Endothelial cell of umbilical vein (primary cell): Measurements from ENCODE around the gene ZC3H12C. TPM values are rescaled to one million over a fixed set of nuclear protein-coding genes. Genes with fewer than 3 reads are reported as not detected.

Experiments used
- BruUV-seq: library from RNA; stranded (reverse); fragments of 400-500 nt; replicated peaks from 2 replicates; lab custom pipeline; 2021; lab: Mats Ljungman, UMichigan
- CTCF ChIA-PET: fragments of 300-600, 350-600 bp; sonication (Branson Sonifier 250); formaldehyde crosslinking; loops from one replicate; lab custom pipeline; 2021; ENCODE audit warnings: antibody characterized with exemption, inconsistent platforms; lab: Charles Lee
- POLR2A ChIA-PET: fragments of 300-600, 350-600 bp; sonication (Branson Sonifier 250); formaldehyde crosslinking; loops from one replicate; lab custom pipeline; 2021; ENCODE audit warnings: antibody characterized with exemption, inconsistent platforms; lab: Charles Lee
- DNase-seq: peaks from one replicate; pipeline ENCODE4 v3.0.0-alpha.2; 2011; ENCODE audit warnings: low read depth, low spot score
- FAIRE-seq: peaks from 2 replicates; lab custom pipeline; 2011; peaks lifted over from hg19 to GRCh38; lab: Jason Lieb, UNC
- H2AFZ ChIP-seq: 2 replicates; pipeline ENCODE4 v1.6.0; 2012; ENCODE audit warnings: low read depth, low read length, control low read depth, inconsistent platforms
- H3K27ac ChIP-seq: 2 replicates; pipeline ENCODE4 v1.5.1; 2011; ENCODE audit warnings: low read depth, mild to moderate bottlenecking, control low read depth, low read length, moderate library complexity; ENCODE audit not compliant: insufficient read depth
- H3K27me3 ChIP-seq, 2 experiments: 2 replicates each; pipeline versions ENCODE4 v1.6.0 to v1.6.1; 2011; ENCODE audit warnings: low read length in 2 of 2, mixed read lengths in 1 of 2; ENCODE audit not compliant: control insufficient read depth in 2 of 2, insufficient read depth in 2 of 2
- H3K36me3 ChIP-seq, 2 experiments: 2 replicates in 1 of 2; 3 replicates in 1 of 2; pipeline ENCODE4 v1.5.1; 2011; ENCODE audit warnings: low read length in 2 of 2, mild to moderate bottlenecking in 1 of 2, moderate library complexity in 1 of 2; ENCODE audit not compliant: control insufficient read depth in 2 of 2, insufficient read depth in 2 of 2; ENCODE audit errors: extremely low read depth in 1 of 2
- H3K4me1 ChIP-seq: 3 replicates; pipeline ENCODE4 v1.5.1; 2011; ENCODE audit warnings: mild to moderate bottlenecking, low read length; ENCODE audit not compliant: control insufficient read depth, insufficient read depth; ENCODE audit errors: extremely low read depth
- H3K4me2 ChIP-seq: 2 replicates; pipeline ENCODE4 v1.6.1; 2011; ENCODE audit warnings: low read length, control low read depth, mixed read lengths; ENCODE audit not compliant: insufficient read depth
- H3K4me3 ChIP-seq, 3 experiments: fragments of 200-600 bp in 1 of 3; sonication (generic), shearing (Covaris generic) in 1 of 3; replicated peaks in 1 of 3; 2 replicates each; pipeline ENCODE4 v1.5.1; 2011 to 2016; ENCODE audit warnings: control low read depth in 3 of 3, low read length in 3 of 3, mild to moderate bottlenecking in 2 of 3, inconsistent platforms in 1 of 3, low read depth in 1 of 3, moderate library complexity in 1 of 3; ENCODE audit not compliant: insufficient read depth in 1 of 3
- H3K79me2 ChIP-seq: 2 replicates; pipeline ENCODE4 v1.6.0; 2012; ENCODE audit warnings: low read length, inconsistent platforms; ENCODE audit not compliant: control insufficient read depth, insufficient read depth
- H3K9ac ChIP-seq: replicated peaks from 2 replicates; pipeline ENCODE3; 2011; ENCODE audit warnings: low read length, control low read depth; ENCODE audit not compliant: insufficient read depth; ENCODE audit errors: extremely low read depth
- H3K9me1 ChIP-seq: replicated peaks from 3 replicates; pipeline ENCODE4 v1.6.0; 2011; ENCODE audit warnings: mild to moderate bottlenecking, low read length; ENCODE audit not compliant: control insufficient read depth, insufficient read depth; ENCODE audit errors: extremely low read depth
- H3K9me3 ChIP-seq: replicated peaks from 2 replicates; pipeline ENCODE4 v1.5.1; 2012; ENCODE audit warnings: low read length, inconsistent platforms; ENCODE audit not compliant: control insufficient read depth, insufficient read depth
- H4K20me1 ChIP-seq: replicated peaks from 2 replicates; pipeline ENCODE3; 2011; ENCODE audit warnings: mild to moderate bottlenecking, low read length; ENCODE audit not compliant: control insufficient read depth, insufficient read depth; ENCODE audit errors: extremely low read depth
- EZH2 ChIP-seq: IDR thresholded peaks from 2 replicates; pipeline ENCODE4 v1.6.1; 2012; ENCODE audit warnings: borderline replicate concordance, low read depth, mild to moderate bottlenecking, moderate library complexity, low read length, inconsistent platforms; ENCODE audit not compliant: severe bottlenecking
- FOS ChIP-seq: IDR thresholded peaks from 2 replicates; pipeline ENCODE4 v1.6.1; 2011; ENCODE audit warnings: mild to moderate bottlenecking, low read length, moderate library complexity, borderline replicate concordance; ENCODE audit not compliant: insufficient read depth
- GATA2 ChIP-seq: IDR thresholded peaks from 2 replicates; pipeline ENCODE4 v1.7.0; 2011; ENCODE audit warnings: low read depth, mild to moderate bottlenecking, moderate library complexity, mixed read lengths, low read length; ENCODE audit not compliant: insufficient read length, insufficient read depth
- JUN ChIP-seq: IDR thresholded peaks from 2 replicates; pipeline ENCODE4 v1.6.1; 2011; ENCODE audit warnings: borderline replicate concordance, low read depth; ENCODE audit not compliant: insufficient read length, insufficient read depth
- MYC ChIP-seq: IDR thresholded peaks from one replicate; pipeline ENCODE4 v1.6.1; 2011; ENCODE audit warnings: mild to moderate bottlenecking, low read depth, low read length
- POLR2A ChIP-seq: IDR thresholded peaks from 2 replicates; pipeline ENCODE4 v1.6.1; 2012; ENCODE audit warnings: low read depth, mild to moderate bottlenecking, control low read depth, low read length
- POLR2AphosphoS5 ChIP-seq: IDR thresholded peaks from 2 replicates; pipeline ENCODE4 v1.6.1; 2012; ENCODE audit warnings: low read depth, mild to moderate bottlenecking, control low read depth, low read length, moderate library complexity; ENCODE audit not compliant: insufficient read depth
- dilution Hi-C: fragments of 300-500 bp; cut with MboI; formaldehyde crosslinking; loops from one replicate; pipeline ENCODE4 v1.15.0; 2019; ENCODE audit warnings: low sequenced_read_pairs; ENCODE audit not compliant: extremely low pct_ligation_motif_present
- intact Hi-C: fragments of 100-400 bp; cut with micrococcal nuclease; formaldehyde crosslinking; loops from one replicate; pipeline ENCODE4 v1.10.0; 2022
- polyA plus RNA-seq, 4 experiments: library from polyadenylated mRNA; depleted of rRNA in 3 of 4; stranded (reverse) in 3 of 4; unstranded in 1 of 4; fragments of >200 nt; gene quantifications; 2 replicates each; pipeline versions ENCODE4 v1.2.1 to v1.2.3, GENCODE V29; 2011 to 2012; ENCODE audit warnings: missing spikeins in 1 of 4
- total RNA-seq: library from RNA; stranded (reverse); gene quantifications from 2 replicates; pipeline ENCODE4 v1.2.3, GENCODE V29; 2021
- TF ChIP-seq, protein P1 (sequence below), 2 donors: IDR thresholded peaks; 1 replicate in 1 of 2; 2 replicates in 1 of 2; pipeline ENCODE4 v1.5.1; 2011; ENCODE audit warnings: low read length in 2 of 2, mild to moderate bottlenecking in 2 of 2, moderate library complexity in 2 of 2, control low read depth in 1 of 2, inconsistent platforms in 1 of 2, low read depth in 1 of 2; ENCODE audit not compliant: insufficient read depth in 1 of 2; ENCODE audit errors: extremely low read depth in 1 of 2
- TF ChIP-seq, protein P2 (sequence below): IDR thresholded peaks from 2 replicates; pipeline ENCODE4 v1.6.1; 2011; ENCODE audit not compliant: insufficient read depth, insufficient read length

ZC3H12C gene
- total and polyA plus RNA-seq, 2 donors (not counting 3 experiments of a cell fraction or from before 2014, with no cell fraction given): 5.5 to 14.7 TPM

DNA sequence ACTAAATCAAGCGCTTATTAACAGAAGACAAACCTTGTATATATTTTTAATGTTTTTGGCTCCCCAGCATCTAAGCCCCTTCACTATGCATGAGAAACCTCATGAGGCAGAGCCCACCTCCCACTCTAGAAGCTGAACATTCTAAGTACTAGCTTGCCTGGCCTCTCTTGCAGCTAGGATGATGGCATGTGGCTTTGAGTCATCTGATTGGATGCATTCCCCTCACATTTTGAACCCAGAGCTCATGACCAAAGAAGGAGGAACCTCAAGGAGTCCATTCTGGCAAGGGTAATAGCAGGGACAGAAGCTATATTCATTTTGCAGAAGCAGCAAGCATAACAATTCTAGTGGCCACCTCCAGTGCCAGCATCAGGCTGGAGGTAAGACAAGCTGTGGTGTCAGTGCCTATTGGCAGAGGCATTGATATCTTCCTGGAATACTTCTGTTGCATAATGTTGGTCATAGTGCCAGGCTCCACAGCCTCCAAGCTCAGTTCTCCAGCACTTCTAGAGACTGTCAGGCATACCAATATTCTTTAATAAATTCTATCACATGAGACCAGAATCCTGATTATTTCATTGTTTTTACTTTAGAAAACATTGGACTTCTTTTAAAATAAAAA, 14.2 kb upstream of the ZC3H12C start:
- no peak overlapping the region for H3K4me3 ChIP-seq
- no peaks in the 10 kb centered on the region for H3K9me1 ChIP-seq
- no peaks in the 10 kb centered on the region for H3K27me3 ChIP-seq
- intact Hi-C loops (no loop called here), dilution Hi-C loops (no loop called here)
- H4K20me1 ChIP-seq: no peaks in the 10 kb centered on the region
- ChIA-PET CTCF (interaction anchor here (2.0 to 2.5 kb wide), 3 partner anchors 10 to 16 kb away, joined by 7 to 13 read pairs (median 9); partner anchors contain the start of gene ZC3H12C), POLR2A (interaction anchor here (0.8 kb wide), 1 partner anchor 34 kb away, joined by 3 read pairs; no protein-coding TSS in a partner anchor)
- H3K79me2 ChIP-seq: no peaks in the 10 kb centered on the region
- BruUV-seq: no TSS peak
- H3K4me2 ChIP-seq: no peak overlapping the region
- H3K9me3 ChIP-seq: peaks cover 4% of the 10 kb centered on the region
- TF ChIP-seq JUN: no peak
- TF ChIP-seq MYC: no peak
- TF ChIP-seq, protein P1, sequence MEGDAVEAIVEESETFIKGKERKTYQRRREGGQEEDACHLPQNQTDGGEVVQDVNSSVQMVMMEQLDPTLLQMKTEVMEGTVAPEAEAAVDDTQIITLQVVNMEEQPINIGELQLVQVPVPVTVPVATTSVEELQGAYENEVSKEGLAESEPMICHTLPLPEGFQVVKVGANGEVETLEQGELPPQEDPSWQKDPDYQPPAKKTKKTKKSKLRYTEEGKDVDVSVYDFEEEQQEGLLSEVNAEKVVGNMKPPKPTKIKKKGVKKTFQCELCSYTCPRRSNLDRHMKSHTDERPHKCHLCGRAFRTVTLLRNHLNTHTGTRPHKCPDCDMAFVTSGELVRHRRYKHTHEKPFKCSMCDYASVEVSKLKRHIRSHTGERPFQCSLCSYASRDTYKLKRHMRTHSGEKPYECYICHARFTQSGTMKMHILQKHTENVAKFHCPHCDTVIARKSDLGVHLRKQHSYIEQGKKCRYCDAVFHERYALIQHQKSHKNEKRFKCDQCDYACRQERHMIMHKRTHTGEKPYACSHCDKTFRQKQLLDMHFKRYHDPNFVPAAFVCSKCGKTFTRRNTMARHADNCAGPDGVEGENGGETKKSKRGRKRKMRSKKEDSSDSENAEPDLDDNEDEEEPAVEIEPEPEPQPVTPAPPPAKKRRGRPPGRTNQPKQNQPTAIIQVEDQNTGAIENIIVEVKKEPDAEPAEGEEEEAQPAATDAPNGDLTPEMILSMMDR (IDR thresholded peaks at IDR 0.05; ENCODE audit: extremely low read depth in 1 of 2, insufficient read depth in 1 of 2, low read depth in 1 of 2, low read length in 2 of 2): no peak
- no peak for TF ChIP-seq FOS
- no peak for TF ChIP-seq POLR2AphosphoS5
- no peak for TF ChIP-seq POLR2A
- TF ChIP-seq EZH2: no peak
- TF ChIP-seq GATA2: no peak
- TF ChIP-seq, protein P2, sequence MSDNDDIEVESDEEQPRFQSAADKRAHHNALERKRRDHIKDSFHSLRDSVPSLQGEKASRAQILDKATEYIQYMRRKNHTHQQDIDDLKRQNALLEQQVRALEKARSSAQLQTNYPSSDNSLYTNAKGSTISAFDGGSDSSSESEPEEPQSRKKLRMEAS: no peak
- no peak overlapping the region for H3K27ac ChIP-seq
- FAIRE-seq (no peak), DNase-seq (no peak)
- no peak overlapping the region for H3K9ac ChIP-seq
- H2AFZ ChIP-seq: no peak overlapping the region
- peaks cover 22% of the 10 kb centered on the region for H3K4me1 ChIP-seq
- no peaks in the 10 kb centered on the region for H3K36me3 ChIP-seq
